ENCODE measurements around the gene MAD2L1BP.
"Not testable (repeated sequence)": the region's sequence is repeated elsewhere in the genome, so short reads cannot be mapped to it uniquely, and the experiment has no call there.

Gene MAD2L1BP, protein sequence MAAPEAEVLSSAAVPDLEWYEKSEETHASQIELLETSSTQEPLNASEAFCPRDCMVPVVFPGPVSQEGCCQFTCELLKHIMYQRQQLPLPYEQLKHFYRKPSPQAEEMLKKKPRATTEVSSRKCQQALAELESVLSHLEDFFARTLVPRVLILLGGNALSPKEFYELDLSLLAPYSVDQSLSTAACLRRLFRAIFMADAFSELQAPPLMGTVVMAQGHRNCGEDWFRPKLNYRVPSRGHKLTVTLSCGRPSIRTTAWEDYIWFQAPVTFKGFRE

GRCh38 chr6:43635387-43636307 lies at the start of gene MAD2L1BP:
Gene MAD2L1BP (plus strand): TSS chr6:43635840. CDS start chr6:43635876, 36 bp downstream.
- peak; percentile 62 for DNase-seq

- no peak for DNase-seq
Observed at GRCh38 chr6:43588194-43588593, 47.4 kb upstream of the MAD2L1BP start.

GRCh38 chr6:43589564-43589963 lies 46.1 kb upstream of the MAD2L1BP start:
- DNase-seq = not testable (repeated sequence)

DNA sequence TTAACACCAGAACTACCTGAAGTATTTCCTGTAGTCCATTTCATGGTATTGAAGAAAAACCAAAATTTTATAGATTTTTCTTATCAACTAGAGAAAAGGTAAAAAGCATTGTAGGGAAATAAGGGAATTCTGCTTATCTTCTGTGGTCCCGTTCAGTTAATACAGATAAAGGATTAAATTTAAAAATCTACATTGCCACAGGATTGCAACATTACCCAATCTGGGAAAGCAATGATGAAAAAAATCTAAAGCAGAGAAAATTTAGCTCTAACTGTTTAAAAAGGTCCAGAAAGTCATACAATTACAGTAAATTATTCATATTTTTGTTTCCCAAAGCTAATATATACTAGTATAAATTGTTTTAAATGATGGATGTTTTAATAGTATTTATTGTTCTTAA lies 41.7 kb upstream of the MAD2L1BP start:
- DNase-seq = no peak

- no peak for DNase-seq
Observed at GRCh38 chr6:43600595-43600994, 35.0 kb upstream of the MAD2L1BP start.

DNA sequence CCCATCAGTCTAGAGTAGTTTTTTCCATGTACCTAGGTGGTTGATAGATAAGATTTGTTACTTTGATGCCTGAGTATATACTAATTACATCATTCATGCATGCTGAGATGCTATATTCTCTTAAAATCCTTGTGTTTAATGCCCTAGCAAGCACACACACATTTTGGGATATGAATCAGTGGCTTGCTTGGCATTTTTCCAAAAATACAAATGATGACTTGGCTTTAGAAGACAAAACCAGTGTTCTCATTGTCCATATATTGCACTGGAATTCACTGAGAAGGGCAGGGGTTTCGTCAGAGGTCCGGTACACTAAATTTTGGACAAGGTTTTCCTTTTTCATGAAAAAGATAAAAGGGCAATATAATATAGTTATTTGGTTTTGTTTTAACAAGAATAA lies 31.5 kb upstream of the MAD2L1BP start:
- no peak for DNase-seq

DNA sequence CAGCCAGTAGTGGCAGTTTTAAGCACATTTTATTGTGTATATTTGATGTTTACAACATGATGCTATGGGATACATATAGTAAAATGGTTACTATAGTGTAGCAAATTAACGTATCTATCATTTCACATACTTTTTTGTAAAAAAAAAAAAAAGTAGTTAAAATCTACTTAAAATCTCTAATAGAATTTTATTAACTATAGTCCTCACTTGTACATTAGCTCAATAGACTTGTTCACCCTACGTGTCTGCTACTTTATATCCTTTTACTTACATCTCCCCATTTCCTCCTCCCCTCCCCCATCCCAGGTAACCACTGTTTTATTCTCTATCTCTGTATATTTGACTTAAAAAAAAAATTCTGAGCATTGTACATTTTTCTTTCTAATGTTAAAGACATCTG lies 29.6 kb upstream of the MAD2L1BP start:
- no peak for DNase-seq

GRCh38 chr6:43608310-43608763 lies 27.3 kb upstream of the MAD2L1BP start:
- peak; percentile 56 for DNase-seq

DNA sequence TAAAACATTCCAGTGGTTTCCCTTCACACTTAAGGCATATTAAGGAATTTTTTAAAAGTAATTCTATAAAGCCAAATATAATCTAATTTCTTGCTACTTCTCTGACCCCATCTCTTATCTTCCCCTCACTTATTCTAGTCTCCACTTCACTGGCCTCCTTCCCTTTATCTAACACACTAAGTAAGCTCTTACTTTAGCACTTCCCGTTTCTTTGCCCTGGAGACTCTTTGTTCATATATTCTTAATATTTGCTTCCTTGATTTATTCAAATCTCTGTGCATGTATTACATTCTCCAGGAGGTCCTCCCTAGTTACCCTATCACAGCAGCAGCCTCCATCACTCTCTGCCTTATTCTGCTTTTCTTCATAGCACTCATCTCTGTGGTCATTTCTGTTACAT lies 26.8 kb upstream of the MAD2L1BP start:
- DNase-seq = no peak

DNA sequence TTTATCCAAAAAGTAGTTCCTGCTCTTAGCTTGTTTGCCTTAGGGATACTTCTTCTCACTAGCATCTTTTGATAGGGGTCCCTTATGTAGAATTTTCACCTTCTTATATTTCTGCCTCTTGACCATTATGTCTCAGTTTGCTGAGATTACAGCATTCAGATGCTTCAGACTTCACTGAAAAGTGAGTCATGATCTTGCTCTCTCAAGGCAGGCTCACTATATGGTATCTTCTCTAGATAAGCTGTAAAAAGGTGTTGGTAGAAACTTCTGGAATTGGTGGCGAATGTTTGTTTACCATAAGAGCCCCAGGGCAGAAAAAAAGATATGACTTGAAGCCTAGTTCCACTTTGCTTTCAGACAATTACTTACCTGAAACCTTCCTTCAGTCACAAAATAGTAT lies 26.2 kb upstream of the MAD2L1BP start:
- no peak for DNase-seq

DNA sequence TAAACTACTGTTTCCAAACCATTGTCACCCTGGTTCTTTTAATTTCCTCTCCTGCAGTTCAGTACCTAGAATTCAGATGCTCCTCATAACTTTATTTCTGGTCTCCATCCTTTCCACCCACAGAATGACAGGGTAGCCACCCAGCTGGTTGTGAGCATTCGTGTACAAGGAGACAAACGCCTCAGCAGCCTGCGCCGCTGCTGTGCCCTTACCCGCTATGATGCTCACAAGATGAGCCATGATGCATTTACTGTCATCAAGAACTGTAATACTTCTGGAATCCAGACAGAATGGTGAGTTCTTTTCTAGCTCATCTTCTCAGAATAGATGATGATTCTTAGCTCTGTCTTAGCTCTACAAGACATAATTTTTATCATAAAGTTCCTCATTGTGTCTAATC lies 25.2 kb upstream of the MAD2L1BP start:
- DNase-seq = no peak

DNA sequence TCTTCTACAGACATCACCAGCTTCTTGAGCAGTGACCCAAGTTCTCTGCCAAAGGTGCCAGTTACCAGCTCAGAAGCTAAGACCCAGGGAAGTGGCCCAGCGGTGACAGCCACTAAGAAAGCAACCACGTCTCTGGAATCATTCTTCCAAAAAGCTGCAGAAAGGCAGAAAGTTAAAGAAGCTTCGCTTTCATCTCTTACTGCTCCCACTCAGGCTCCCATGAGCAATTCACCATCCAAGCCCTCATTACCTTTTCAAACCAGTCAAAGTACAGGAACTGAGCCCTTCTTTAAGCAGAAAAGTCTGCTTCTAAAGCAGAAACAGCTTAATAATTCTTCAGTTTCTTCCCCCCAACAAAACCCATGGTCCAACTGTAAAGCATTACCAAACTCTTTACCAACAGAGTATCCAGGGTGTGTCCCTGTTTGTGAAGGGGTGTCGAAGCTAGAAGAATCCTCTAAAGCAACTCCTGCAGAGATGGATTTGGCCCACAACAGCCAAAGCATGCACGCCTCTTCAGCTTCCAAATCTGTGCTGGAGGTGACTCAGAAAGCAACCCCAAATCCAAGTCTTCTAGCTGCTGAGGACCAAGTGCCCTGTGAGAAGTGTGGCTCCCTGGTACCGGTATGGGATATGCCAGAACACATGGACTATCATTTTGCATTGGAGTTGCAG lies 21.8 kb upstream of the MAD2L1BP start:
- no peak for DNase-seq

GRCh38 chr6:43614396-43614730 lies 21.3 kb upstream of the MAD2L1BP start:
- no peak for DNase-seq

DNA sequence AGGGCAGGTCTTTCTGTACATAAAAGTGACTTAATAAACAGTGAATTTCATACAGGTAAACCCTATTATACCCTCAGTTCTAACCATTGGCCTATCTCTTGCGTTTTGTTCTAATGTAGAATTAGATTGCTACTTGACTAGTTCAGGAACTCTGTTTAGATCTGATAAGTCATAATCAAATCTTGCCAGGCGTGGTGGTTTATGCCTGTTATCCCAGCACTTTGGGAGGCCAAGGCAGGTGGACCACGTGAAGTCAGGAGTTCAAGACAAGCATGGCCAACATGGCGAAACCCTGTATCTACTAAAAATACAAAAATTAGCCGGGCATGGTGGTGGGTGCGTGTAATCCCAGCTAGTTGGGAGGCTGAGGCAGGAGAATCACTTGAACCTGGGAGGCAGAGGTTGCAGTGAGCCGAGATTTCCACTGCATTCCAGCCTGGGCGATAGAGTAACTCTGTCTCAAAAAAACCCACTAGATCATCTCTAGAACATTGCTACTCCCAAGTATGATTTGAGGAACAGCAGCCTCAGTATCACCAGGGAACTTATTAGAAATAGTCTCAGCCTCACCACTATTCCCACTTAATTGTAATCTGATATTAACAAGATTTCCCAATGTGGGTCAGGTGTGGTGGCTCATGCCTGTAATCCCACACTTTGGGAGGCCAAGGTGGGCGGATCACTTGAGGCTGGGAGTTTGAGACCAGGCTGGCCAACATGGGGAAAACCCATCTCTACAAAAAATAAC lies 18.7 kb upstream of the MAD2L1BP start:
- DNase-seq = no peak

DNA sequence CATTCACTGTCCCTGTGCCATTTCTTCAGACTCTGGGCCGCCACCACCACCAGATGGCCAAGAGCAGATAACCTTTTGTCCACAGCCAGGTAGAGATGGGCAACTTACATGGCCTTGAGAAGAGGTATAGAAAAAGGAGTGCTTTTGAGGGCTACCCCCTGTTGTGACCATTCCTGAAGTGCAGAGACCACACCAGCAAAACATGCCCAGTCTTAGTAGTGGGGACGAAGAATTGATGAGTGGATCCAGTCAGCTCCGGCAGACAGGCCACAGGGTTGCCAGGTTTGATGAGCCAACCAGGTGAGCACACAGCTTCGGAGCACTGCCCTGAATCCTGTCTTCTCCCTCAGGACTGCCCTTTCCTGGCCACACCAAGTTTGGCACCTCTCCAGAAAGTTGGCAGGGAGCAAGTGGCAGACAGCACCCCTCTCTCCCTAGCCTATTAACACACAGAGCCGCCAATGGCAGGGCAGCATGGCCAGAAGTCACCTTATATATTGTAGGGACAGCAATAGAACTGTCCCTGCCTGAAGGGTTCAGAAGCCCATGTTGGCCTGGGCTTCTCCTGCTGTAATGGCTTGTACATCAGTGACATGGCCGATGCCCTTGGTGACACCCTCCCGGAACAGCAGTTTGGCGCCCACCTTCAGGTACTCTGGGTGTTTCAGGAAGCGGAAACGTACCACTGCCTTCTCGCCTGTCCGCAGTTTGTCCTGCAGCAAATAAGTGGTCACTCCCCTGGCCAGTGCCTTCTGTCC lies 14.4 kb upstream of the MAD2L1BP start:
- no peak for DNase-seq

DNA sequence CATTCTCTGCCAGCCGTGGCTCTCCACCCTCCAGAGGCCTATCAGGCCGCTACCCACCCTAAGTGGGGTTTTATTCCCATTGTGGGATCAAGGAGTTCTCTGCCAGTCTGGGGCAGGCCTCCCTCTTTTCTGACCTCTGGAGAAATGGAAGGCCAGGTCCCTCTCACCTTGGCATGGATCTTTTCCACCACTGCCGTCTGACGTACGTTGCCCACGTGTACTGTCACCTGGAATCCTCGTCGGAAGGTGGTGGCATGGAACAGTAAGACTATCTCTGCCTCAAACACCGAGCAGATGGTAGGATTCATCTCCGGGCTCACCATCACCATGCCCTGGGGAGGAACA lies 13.8 kb upstream of the MAD2L1BP start:
- no peak for DNase-seq

GRCh38 chr6:43622541-43622940 lies 13.1 kb upstream of the MAD2L1BP start:
- DNase-seq = no peak

DNA sequence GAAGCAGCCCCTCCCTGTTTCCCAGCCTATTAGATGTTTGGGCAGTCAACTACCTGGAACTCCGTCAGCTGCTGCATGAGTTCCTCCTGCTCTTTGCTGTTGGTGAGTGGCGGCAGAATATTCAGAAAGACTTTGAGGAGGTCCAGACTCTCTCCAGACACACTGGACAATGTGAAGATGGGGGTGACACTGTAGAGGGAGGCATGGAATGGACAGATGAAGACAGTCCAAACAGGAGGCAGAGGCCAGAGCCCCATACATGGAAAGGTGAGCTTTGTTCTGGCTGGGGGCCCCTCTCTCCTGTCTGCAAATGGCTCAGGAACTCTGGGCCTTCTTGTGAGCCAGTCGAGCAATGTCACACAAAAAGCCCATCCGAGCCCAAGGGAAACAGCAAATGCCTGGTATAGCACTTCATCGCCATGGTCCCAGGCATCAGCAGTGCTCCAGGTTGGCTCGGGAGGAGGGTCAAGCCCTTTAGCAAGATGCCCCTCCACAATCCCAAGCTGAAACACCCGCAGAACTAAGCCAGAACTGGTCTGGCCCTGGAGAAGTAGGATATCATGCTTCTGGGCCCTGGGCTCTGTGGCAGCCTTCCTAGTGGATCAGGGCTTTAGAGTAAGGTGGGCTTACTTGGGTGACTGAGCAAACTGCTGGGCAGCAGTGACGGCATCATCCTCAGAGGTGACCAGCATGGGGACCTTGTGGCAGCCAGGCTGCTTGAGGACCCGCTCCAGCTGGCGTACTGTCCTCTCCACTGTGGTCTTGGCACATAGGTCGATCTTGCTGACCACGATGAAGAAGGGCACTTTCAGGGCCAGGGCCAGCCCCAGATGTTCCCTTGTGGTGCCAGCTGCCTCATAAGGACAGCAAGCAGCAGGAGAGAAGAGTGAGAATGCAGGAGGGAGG lies 11.5 kb upstream of the MAD2L1BP start:
- DNase-seq = no peak

DNA sequence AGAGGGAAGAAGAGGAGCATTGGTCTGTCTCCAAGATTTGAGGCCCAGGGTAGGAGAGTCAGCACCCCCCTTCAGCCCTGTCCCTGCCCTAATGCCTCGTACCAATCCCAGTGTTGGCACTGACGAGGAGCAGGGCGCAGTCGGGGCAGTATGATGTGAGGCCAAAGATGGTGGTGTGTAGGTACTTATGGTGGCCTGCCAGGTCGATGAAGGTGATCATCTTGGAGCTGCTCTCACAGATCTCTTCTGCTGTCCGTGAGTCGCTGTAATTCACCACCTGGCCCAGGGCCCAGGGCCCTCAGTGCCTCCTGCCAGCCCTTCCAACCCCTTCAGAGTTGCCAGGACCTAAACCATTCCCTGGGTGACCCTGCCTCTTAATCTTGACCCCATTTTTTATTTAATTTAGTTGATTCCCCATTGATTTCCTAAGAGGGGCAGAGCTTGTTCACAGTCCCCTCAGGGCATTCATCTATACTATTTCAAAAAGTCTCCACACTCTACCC lies 10.8 kb upstream of the MAD2L1BP start:
- no peak for DNase-seq

GRCh38 chr6:43625393-43625992 lies 10.1 kb upstream of the MAD2L1BP start:
- DNase-seq = no peak
